ENCODE measurements around the gene TMTC2.

Gene TMTC2

DNA sequence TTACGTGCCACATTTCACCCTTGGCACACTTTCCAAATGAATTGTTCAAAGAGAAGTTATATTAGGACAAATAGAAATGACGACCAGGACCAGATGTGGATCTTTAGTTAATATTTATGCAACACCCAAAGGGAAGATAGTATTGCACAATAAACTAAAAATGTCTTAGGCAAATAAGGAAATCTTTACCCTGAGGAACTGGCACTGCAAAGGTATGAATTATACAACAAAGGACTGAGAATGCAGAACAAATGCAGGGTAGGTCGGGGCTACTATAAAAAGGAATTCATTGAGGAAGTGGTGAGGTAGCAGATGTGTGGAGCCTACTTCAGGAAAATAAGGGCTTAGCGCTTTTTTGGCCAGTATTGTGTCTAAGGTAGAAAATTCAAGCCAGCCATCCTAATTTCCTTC, 3.9 kb upstream of the TMTC2 start:
- DNase-seq, result no peak

DNA sequence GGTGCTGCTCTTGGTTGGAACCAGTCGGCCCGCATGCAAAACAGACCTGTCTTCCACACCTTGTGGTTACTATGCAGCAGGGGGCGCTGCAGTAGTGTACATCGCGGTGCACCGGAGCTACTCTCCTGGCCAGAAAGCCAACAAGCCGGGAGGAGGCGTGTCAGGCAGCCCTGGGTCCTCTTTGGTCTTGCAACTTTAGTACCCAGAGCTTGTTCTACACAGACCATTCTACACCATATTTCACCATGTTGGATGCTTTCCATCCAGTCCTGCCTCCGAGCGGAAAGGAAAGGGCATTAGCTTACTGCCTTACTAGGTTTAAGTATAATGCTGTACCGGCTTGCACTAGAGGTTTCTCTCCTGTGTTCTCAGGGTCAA, 927 bp upstream of the TMTC2 start:
- DNase-seq, result peak; percentile 84

DNA sequence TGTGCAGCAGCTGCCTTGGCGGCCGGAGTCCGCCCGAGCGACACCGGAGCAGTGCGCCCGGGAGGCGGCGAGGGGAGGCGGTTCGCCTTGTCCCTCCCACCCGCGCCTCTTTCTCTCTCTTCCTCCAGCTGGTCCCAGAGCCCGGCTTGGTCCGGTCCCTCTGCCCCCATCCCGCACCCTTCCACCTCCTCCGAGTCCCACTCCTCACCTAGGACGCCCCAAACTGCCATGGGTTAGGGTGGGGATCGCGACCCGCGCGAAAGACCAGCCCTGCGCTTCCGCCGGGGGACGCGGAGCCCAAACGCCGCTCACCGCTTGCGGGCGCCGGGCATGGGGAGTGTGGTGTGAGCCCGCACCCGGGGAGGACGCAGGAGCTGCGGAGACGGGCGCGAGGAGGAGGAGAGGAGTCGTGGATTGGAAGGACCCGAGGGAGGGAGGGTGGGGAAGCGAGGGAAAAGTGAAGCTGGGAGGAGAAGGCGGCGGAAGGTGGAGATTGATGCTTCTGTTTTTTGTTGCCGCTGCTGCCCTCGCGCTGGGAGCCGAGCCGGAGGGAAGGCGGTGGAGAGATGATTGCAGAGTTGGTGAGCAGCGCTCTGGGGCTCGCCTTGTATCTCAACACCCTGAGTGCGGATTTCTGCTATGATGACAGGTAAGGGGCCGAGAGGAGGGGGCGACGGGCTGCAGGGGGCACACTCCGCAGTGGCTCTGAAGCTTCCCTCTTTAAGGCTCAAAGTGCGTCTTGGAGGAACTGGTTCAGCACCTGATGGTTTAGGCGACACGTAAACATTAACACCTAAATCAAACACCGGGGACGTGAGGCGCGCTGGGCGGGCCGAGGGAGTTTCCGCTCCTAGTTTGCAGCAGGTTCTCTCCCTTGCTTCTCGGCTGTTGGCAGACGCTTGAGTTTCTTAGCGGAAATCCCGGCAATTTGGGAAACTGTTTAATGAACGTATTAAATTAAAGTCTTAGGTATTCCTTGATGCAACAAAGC, 610 bp downstream of the TMTC2 start:
- peak; percentile 31 for DNase-seq

DNA sequence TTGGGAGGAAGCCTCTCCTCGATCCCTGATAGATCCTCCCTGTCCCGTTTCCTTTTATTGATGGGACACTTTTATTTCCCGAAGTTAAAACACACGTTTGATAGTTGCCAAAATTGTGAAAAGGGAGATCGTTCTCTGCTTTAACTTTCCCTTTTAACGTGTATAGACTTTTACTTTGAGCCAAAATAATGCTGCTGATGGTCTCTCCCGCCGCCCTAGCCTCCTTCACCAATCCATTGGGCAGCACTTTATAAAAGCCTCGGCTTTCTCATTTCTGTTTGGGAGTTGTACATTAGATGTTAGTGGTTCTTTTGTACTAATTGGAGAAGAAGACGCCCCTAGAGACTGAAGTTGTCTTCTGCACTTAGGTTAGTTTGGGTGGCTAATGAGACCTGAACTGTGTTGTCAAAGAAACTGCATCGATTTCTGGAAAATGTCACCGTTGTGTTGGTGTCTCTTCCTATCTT, 1.4 kb downstream of the TMTC2 start:
- no peak for DNase-seq

DNA sequence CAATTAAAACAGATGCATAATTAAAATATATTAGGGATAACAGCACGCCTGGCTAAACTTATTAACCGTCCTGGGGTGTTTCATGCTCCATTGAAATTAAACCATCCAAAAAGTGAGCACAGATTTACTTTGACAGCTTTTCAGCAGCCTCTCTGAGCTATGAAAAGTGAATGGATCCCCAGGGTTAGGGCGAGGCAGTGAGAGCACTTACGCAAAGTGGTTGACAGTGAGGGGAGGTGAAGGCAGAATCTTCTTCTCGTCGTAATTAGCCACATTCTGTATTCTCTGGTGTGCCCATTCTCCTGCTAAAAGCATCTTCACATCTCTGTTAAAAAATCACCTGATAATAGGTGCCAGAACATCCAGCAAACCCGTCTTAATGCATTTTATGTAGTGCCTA, 1.9 kb downstream of the TMTC2 start:
- no peak for DNase-seq

DNA sequence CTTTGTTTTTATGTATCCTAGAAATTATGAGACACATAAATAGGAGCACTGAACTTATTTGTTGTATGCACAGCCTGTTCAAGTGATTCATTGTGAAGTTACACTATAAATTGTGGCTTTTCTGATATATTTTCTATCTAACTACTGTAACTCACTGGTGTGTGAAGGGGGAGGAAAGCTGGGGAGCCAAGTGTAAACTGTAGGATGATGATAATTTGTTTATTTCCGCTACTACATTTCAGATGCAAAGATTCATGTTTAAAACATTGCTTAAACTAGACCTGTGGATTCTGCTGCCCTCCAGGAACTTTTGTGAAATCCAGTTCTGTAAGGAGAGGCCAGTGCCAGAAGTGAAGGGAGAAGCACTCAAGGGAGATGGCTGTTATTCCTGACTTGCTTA, 3.3 kb downstream of the TMTC2 start:
- no peak for DNase-seq

DNA sequence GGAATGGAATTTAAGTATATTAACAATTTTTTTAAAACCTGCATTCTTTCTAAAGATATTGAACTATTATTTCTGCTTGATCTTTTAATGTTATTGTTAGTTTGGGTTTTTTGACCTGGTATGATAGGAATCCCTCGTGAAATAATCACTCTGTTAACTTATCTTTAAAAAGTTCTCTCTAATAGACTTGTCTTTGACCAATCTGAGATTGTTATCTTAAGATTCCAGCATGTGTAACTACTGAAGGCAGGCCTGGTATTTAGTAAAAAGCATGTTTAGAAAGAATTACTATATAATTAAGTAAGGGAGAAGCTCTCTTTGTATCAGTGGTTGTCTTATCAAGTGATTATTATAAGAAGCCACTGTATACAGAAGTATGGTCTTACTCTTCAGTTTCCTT, 4.8 kb downstream of the TMTC2 start:
- DNase-seq, result no peak

DNA sequence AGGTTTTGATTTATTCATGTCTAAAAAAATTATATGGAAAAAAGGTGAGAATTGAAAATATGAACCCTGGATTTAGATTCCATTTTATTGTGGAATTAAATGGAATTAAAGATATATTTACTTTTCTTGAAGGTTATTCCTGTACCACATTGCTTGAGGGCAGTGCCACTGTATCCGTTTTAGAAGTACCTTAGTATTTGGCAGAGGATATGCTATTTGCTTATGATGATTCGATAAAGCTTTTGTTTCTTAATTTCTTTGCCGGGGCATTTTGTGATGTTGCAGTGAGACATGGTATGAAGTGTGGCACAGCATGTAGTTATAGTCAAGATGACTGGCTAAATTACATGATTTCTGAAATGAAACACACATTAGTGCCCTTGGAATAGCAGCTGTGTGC, 7.6 kb downstream of the TMTC2 start:
- no peak for DNase-seq

DNA sequence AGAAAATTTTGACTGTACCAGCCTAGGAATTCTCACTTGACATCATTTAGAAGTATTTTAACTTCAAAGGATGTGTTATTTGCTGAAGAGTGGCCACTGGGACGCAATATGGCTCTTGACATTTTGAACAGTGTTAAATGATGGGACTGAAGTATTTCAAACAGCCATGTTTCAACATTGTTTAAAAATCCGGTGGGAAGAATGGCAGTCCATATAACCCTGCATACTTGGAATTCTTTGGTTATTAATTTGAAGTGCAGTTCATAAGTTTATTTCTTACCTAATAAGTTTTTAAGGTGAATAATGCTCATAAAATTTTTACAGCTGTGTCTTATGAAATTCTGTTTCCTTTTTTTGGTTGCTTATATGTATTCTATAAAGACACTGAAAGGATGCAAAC, 8.3 kb downstream of the TMTC2 start:
- no peak for DNase-seq

DNA sequence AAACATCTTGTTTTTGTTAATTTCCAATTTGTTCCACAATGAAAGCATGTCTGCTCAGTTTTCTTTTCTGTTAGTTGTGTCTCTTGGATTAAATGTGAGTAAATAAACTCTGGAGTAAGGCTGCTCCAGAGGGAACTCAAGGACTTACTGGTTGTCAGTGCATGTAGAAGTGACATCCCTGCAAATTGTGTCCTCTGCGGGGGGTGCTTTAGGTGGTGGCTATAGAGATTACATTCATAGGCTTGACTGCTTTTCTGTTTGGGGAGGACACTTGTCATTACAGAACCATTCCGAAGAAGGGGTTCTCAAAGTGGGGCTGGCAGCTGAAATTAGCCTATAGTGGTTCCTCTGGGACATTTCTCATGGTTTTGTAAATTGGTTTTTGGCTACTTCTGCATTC, 8.8 kb downstream of the TMTC2 start:
- no peak for DNase-seq

DNA sequence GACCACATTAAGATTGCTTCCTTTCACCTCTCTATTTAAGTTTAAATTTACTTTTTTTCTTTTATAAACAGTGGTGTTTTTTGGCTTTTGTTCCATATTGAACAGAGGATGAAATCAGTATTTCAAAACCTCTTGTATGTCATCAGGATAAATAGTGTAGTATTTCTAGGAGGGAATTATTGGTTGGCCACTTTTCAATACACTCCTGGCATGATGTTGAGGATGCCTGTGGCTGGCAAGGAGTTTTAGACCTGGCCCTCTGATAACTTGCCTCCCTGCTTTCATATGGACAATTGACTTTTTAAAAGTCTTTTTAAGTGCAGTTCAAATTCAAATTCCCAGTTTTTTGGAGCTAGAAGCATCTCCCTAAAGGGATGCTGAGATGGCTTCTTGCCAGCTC, 9.8 kb downstream of the TMTC2 start:
- DNase-seq, result no peak

DNA sequence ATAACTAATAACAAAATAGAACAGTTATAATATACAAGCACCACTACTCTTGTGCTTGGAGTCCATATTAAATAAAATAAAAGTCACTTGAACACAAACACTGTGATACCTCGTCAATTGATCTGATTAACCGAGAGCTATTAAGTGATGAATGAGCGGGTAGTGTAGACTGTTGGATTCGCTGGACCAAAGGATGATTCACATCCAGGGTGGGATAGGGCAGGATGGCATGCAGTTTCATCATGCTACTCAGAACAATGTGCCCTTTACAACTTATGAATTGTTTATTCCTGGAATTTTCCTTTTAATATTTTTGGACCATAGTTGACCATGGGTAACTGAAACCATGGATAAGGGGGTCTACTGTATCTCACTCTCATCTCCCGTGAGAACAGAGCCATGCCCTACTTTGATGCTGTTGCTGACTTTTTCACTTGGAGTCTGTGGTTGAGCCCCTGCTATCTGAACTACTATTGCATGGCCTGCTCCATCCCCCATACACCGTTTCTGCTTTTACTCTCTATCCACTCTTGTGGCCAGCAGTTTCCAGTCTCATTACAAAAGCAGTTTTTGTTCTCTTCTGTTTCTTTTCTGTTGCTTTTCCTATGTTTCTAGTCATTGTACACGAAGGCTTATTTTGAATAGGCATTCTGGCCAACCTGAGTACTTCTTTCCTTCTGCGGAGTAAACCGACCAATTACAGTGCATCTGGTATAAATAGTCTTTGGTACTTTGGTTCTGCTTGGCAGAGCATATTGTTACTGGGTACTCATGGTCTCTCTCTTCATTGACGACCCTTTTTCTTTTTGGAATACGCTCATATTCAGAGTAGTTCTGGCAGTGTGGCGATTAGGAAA, 12.2 kb downstream of the TMTC2 start:
- DNase-seq, result no peak

DNA sequence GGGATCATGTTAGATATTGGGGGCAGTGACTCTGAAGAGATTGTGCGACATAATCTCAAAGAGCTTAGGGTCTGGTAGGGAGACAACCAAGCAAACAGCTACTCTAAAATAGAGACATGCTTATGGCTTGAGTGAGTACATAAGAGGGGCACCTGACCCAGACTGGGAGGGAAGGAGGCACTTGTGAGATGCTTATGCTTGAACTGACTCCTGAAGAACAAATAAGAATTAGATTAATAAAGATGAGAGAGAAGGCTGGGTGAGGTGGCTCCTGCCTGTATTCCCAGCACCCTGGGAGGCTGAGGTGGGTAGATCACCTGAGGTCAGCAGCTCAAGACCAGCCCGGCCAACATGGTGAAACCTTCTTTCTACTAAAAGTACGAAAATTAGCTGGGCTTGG, 19.1 kb downstream of the TMTC2 start:
- no peak for DNase-seq

DNA sequence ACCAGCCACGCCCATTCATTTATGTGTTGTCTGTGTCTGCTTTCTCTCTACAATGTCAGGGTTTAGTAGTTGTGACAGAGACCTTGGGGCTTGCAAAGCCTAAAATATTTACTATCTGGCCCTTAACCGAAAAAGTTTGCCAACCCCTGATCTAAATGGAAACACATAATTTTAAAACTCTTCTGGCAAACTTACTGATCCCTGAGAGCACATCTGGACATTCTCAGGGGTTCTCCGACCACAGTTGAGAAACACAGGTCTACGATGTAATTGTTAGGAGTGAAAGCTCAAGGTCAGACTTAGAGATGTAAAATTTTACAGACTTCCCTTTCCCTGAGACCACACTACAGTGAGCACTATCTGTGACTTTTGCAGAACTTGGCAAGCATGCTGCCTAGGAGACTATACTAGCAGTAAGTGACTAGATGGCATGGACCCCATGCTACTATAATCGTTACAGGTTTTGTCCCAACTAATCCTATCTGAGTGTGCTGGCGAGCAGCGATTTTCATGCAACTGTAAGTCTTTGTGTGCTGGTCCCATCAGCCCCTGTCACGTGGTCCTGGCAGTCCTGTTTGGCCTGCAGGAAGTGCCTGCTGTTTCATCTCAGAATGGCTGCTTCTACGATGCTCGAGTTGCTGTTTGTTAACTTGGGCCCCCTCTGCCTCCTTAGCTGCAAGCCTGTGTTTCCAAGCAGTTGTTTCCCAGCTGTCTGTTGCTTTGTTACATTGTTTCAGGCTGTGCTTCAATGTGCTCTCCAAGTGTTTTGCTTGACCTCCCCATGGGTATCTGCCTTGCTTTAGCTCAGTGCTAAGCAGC, 21.6 kb downstream of the TMTC2 start:
- DNase-seq, result no peak

DNA sequence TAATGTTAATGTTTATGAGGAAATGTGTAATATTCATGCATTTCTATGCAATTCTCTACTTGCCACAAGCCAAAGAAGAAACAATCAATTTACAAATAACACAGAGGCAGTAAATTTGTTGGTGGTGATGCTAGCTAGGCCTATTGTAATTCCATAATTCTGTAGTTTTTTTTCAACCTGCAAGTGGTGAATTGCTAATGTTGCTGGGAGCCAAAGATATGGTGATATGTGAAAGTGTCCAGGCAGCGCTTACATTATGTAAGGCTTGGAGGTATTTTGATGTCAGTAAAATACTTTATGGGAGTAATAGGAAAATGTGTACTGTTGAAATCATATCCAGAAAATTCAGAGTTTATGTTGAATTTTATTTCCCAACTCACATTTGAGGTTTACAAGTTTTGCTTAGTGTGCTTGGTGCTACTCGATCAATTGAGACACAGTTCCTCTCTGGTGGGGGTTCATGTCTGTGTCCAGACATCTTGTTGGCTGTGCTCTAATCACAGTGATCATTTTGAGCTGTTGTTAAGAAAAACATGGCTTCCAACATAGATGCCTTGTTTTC, 23.2 kb downstream of the TMTC2 start:
- no peak for DNase-seq

DNA sequence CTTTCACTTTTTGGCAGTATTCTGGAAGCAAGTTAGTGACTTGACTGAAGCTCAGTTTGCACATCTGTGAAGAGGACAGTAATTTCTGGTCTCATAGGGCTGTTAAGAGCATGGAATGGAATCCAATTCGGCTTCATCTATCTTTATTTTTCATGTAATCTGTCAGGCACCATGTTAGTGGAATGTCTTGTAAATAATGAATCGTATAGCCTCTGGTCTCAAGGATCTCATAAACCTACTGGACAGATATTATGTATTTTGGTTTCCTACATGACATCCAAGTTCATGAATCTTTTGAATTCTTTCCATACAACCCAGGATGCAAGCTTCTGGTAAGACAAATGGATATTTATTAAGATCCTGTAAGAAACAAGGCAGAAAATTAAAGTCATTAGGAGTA, 24.0 kb downstream of the TMTC2 start:
- DNase-seq, result no peak

DNA sequence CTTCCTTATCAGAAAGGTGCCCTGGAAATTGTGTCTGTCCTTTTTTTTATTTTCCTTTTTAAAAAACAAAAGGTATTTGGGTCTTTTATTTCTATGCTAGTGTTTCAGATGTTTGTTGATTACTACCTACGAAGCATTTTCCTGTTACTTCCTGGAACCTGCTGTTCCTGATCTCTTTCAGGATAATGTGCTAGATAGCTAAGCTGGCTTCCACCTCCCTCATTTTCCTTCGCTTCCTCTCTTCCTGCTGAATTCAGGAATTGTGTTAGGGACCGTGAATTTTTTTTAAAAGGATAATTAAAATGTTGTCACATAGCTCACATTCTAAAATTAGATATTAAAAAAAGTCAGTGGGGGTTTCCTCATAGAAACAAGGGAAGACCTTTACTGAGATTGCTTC, 27.7 kb downstream of the TMTC2 start:
- DNase-seq, result no peak

DNA sequence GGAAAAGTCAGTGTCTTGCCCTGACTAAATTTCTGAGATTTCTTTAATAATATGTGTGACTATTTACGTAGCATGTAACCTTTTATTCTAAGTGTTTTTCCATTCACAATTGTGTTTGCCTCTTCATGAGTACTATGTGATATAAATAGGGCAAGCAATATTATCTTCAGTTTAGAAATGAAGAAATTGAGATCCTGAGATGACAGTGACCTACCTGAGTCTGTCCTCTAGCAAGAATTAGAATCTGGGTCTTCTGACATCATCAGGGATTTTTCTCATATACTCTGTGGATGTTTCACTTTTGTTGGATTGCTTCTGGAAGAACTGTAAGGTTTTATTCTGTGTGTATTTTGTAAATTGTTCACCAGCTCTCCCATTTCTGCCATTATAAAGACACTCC, 35.0 kb downstream of the TMTC2 start:
- DNase-seq, result no peak

DNA sequence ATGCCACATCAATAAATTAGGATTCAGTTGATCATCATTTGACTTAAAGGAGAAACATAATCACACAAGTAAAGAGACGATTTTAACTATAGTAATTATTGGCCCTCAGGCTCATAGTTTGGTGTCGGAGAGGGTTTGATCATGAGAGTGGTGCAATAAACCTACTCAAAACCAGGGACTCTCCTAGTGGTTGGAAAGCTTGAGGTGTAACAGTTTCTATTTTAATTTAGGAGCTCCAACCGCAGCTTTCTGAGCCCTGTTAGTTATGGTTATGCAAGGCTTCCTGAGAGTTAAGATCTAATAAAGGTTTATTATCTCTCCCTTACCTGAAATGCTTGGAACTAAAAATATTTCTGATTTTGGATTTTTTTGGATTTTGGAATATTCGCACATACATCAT, 36.4 kb downstream of the TMTC2 start:
- DNase-seq, result no peak

DNA sequence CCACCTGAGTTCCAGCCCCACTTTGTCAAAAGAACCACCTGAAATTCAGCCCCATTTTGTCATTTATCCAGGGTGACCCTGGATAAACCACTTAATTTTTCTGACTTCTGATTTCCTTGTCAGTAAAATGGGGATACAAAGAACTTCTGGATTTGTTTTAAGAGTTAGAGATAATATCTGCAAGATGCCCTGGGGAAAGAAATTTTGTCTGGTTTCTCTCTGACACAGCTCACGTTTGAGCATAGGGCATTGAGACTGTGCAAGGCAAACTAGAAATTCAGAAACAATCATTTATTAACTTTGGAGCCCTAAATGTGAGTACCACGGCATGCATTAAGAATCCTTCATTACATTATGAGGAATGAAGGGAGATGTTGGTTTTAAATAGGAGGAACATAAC, 37.2 kb downstream of the TMTC2 start:
- no peak for DNase-seq

DNA sequence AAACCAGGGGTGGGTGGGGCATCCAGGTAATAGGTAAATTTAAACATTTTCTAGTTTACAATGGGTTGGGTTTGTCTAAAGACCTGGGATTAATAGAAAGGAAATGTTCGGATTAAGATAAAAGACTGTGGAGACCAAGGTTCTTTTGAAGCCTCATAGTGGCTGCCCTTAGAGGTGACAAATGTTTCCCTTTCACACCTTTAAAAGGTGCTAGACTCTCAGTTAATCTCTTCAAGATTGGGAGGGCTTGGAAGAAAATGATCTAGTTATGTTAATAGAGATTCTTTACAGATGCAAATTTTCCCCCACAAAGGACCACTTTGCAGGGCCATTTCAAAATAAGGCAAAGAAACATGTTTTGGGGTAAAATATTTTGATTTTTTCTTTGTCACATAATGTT, 39.0 kb downstream of the TMTC2 start:
- DNase-seq, result no peak

DNA sequence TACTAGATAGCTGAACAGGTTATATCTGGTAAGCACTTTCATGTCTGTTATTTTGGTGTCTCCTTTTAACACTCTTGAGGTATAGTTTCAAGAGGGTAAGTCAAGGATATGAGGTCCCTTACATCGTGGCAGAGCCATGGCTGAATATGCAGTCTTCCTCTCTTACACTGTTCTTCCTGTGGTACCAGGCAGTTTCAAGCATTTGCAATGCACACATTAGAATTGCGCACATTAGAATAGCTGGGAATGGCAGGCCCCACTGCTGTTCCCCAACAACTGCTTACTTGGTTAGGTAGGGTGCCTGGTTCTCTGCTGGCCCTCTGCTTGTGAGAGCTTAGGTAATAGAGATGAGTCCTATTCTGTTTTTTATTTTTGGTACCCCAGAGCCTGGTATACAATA, 41.2 kb downstream of the TMTC2 start:
- no peak for DNase-seq

DNA sequence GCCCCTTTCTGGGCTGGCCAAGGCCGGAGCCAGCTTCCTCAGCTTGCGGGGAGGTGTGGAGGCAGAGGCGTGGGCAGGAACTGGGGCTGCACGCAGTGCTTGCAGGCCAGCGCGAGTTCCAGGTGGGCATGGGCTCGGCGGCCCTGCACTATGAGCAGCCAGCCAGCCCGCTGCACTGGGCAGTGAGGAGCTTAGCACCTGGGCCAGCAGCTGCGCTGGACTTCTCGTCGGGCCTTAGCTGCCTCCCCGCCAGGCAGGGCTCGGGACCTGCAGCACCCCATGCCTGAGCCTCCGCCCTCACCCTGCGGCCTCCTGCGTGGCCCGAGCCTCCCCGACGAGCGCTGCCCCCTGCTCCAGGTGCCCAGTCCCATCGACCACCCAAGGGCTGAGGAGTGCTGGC, 42.0 kb downstream of the TMTC2 start:
- DNase-seq, result no peak

Data from SHP77 treated with DMSO at 0.1 percent for 48 hours (cell line).